ENCODE measurements around the gene NUBP2.
A peak's percentile ranks its signal among the peaks of the same experiment; 100 is the strongest.

NUBP2 gene, protein sequence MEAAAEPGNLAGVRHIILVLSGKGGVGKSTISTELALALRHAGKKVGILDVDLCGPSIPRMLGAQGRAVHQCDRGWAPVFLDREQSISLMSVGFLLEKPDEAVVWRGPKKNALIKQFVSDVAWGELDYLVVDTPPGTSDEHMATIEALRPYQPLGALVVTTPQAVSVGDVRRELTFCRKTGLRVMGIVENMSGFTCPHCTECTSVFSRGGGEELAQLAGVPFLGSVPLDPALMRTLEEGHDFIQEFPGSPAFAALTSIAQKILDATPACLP

DNA sequence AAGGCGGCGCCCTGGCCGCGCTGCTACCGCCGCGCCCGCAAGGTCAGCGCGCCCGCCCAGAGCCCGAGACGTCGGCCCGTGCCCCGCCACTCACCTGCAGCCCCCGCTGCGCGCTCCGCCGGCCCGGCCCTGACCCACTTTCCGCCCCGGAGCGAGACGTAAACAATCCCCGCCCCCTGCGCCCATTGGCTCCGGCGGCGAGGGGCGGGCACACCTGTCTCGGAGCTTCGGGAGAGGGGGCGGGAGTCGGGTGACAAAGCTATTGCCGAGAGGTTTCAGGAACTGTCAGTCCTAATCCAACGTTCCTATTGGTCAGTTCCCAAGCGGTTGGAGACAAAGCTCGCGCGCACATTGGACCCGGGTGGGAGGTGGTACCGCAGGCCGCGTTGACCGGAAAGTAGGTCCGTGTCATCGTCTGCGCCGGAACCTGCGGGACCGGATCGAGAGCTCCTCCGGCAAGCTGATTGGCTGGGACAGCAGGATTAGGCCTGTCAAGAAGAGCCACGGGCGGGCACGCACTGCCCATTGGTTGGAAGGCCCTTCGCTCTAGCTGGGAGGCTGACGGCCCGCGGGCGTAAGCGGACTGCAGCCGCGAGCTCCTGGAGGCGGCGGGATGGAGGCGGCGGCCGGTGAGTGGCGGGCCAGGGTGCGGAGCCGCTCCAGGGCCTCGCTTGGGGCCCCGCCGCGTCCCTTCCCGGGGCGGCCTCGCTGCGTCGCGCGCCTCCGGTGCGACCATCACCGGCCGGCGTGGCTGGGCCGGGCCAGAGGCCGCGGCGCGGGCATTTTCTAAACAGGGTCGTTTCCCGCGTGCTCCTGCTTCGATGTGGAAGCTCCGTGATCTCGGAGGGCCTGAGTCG is at the start of gene NUBP2, which contains the start of gene SPSB3:
TSS of gene NUBP2 (plus strand) at position 553 of the 857 bp plus-strand sequence. CDS start at position 614, 61 bp downstream.
TSS of gene SPSB3 (minus strand) at position 164 of the 857 bp plus-strand sequence. CDS start 1,088 bp downstream, outside the sequence.
- peak; percentile 99 for DNase-seq (ENCODE audit: low spot score)

DNA sequence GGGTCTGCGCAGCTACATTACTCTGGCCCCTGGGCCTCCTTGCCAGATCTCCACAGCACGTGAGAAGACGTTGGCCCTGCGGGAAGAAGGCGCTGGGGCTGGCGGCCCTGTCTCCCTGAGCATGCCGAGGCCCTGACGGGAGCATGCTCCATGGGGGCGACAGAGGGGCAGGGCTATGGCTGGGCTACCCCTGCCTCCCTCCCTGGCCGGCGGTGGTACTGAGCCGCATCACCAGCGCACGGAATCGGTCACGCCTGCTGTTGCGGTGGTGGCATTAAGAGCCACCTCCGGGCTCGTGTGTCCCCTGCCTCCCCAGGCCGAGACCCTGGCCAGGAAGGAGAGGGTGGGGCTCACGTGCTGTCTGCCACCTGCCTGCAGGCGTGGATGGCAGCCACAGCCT is 48.6 kb upstream of the NUBP2 start:
- DNase-seq (ENCODE audit: low spot score) = no peak

DNA sequence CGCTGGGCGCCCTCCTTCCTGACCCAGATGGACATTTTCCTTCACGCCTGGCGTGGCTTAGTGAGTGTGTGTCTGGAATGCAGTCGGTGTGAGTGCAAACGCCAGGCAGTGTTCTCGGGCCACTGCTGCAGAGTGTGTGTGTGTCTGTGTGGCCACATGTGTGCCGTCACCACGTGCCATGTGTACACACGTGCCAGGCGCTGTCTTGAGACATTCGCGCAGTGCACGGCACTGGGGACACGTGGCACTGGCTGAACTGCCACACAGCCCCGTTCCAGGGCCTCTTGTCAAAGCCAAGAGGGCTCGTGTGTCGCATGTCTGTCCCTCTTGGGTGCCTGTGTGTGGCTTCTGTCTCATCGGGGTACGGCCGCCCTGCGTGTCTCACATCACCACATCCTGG is 47.9 kb upstream of the NUBP2 start:
- no peak for DNase-seq (ENCODE audit: low spot score)

DNA sequence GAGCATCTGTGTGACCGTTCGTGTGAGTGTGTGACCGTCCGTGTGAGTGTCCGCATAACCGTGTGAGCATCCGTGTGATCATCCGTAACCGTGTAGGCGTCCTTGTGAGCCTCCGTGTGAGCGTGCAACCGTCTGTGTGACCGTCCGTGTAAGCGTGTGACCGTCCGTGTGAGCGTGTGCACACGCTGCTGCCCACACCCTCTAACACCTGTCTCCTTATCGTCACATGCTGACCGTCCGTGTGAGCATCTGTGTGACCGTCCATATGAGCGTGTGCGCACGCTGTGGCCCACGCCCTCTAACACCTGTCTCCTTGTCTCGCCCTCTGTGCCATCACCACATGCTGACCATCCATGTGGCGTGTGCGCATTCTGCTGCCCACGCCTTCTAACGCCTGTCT is 42.5 kb upstream of the NUBP2 start:
- no peak for DNase-seq (ENCODE audit: low spot score)

DNA sequence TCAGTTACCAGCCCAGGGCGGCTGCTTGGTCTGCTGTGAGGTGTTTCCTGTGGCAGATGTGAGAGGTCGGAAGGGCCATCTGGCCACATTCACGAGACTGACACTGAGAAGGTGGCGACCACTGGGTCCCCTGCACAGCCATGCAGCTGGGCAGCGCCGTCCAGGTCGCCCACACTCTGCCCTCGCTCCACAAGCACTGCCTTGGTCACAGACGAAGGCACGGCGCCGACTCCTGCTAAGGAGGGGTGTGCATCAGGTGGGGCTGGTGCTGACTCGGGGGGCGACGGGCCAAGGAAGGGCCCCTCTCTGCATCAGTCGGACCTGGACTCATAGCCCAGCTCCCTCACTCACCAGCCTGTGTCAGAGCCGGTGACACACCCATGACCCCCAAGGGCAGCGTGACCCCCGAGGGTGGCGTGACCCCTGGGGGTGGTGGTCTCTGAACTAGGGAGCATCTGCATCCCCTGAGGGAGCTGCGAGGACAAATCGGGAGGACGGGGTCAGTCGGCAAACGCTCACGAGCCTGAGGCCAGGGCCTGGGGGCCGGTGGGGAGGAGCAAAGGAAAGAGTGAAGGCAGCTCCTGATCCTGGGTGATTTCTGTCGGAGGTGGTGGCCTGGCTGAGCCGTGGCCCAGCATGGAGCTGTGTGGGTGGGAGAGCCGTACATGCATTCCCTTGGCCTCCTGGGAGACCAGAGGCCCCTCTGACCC is 41.8 kb upstream of the NUBP2 start:
- no peak for DNase-seq (ENCODE audit: low spot score)

DNA sequence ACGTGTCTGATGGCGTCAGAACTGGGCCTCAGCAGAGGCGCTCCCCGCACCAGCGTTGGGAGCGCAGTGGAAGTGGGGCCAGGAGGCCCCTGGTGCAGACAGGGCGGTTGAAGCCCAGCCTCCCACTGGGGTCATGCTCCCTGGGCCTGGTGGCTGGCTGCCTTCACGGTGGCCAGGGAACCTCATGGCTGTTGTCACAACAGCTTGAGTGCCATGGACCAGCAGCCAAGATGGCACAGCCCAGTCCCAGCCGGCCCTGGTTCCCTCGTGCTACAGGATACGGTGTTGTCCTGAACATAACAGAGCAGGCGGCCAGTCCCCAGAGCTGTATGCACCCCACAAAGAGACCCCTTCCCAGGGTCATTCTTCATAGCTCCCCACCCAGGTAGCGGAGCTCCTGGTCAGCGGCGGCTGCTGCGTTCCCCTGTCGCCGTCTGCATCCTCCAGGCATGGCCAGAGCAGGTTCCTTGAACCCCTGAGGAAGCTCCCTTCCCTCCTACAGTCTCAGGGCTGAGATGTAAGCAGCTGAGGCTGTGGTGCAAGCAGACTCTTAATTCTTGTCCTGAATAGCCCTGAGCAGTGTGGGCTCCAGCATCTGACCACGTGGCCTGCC is 41.1 kb upstream of the NUBP2 start:
- no peak for DNase-seq (ENCODE audit: low spot score)

DNA sequence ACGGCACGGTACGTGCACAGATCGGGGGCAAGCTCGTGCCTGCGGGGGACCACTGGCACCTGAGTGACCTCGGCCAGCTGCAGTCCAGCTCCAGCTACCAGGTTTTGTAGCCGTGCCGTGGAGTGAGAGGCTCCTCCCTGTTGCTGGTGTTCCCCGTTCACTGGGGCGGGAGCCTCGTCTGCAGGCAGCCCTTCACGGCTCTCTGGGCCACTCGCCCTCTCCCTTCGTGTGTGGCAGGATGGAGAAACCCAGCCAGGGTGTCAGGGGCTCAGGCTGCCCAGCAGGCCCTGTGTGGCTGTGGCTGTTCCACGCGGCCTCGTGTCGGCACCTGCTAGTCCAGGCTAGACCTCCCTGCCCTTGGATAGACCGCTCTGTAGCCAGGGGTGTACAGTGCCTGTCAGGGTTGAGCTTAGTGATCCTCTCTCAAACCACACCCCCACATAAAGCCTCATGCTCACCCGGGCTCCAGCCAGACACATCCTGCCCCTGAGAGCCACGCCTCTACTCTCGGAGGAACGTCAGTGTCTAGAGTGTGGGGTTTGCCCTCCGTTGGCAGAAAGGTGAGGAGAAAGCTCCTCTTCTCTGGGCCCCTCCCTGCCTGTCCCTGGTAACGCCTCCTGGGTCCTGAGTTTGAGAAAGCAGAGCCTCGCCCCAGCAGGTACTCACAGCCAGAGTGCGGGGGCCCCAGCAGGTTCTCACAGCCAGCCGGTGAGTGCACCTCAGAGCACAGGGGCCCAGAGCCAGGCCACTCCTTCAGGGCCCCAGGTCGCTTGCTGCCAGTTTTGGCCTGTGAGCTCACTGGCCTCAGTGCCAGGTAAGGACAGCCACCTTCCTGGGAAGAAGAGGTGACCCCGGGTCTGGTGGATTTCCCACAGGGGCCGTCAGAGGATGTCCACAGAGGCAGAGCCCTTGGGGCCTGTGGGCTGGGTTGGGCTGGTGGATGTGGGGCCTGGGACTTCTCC is 39.1 kb upstream of the NUBP2 start:
- DNase-seq (ENCODE audit: low spot score) = no peak

DNA sequence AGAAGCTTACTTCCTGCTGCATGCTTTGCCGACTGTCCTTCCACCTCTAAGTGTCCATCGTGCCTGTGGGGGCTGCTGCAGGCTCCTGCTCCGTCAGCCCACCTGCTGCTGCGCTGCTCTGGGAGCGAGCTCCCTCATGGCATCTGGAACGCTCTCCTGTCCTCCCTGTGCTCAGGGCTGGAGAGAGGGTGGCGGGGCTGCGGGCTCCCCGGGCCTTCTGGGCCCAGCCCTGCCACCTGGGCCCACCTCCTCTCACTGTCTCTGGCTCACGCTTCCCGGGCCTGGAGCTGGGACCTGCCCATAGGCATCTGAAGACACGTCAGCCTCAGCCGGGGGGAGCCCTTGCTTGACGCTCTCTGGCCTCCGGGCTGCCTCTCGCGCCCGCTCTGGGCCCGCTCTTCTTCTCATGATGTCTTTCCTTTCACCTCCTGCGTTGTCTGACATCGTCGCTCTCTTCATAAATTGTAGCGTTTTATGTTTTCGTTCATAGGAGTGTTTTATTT is 38.4 kb upstream of the NUBP2 start:
- DNase-seq (ENCODE audit: low spot score) = no peak

DNA sequence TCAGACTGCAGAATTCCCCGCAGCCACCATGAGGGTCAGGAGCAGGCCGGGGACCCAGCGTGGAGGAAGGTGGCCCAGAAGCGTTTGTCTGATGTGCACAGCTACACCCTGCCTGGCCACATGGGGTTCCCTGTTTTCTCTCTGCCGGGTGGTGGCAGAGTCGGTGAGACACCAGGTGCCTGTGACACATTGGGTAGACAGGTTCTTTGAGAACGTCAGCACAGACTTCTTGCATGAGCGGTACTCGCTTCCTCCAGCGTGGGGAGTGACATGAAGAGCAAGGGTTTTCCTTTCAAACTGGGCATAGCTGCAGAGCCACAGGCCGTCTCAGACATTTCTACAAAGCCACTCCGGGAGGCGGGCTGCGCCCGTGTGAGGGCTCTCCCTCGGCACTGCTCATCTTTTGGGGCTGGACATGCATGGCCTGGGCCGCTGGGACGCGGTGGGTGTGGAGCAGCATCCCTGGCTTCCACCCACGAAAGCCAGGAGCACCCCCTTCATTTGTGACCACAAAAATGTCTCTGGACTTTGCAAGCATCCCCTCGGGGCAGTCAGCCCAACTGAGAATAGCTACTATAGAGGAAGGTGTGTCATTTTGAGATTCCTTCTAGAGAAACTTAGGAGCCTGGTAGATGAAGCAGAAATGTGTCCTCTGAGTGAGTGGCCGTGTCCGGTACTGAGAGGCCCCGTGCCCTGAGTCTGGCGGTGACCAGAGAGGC is 37.4 kb upstream of the NUBP2 start:
- peak; percentile 72 for DNase-seq (ENCODE audit: low spot score)

DNA sequence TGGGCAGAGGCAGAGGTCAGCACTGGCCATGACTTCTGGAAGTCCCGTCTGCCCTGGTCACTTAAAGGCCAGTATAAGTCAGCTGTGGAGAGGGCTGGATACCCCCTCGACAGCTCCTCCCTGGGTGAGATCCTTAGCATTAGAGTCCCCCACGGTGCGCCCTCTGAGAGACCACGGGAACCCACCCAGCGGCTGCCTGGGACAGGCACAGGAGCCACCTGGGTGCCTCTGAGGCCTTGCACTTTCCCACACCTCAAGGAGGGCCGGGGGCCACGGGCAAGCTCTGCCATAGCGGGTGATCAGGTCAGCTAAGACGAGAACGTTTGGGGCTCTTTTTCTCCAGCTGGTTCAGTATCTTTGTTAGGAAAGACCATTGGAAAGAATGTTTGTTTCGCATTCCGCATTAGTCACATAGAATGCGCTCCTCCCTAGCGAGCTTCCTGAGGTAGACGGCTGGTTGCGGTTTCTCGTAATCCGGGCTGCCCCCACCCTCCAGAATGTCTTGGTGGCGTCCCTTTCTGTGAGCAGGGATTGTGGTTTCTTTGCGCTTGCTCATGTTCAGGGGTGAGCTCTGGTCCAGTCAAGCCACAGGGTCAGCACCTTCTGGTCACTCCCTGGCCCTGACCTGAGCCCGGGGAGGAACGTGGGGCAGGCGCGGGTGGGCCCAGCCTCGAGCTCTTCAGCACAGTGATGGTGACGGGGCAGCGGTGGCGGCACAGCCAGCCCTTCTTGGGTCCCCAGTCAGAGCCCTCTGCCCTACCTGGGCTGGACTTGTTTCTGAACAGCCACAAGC is 36.7 kb upstream of the NUBP2 start:
- DNase-seq (ENCODE audit: low spot score) = no peak

DNA sequence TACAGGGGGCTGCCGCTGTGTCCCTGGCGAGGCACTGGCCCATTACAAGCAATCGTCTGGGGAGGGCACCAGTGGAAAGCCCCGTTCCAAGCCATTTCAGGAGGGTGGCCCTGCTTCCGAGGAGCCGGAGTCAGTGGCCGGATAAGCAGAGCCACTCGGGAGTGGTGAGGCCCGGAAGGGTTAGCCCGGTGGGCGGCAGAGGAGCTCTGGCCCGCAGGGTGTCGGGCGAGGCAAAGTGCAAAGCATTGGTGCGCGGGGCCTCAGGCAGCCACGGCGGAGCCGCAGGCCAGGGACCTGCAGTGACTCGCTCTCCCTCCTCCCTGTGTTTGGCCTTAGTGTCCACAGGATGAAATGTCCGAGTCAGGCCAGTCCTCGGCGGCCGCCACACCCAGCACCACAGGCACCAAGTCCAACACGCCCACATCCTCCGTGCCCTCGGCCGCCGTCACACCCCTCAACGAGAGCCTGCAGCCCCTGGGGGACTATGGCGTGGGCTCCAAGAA is 36.0 kb upstream of the NUBP2 start:
- no peak for DNase-seq (ENCODE audit: low spot score)

DNA sequence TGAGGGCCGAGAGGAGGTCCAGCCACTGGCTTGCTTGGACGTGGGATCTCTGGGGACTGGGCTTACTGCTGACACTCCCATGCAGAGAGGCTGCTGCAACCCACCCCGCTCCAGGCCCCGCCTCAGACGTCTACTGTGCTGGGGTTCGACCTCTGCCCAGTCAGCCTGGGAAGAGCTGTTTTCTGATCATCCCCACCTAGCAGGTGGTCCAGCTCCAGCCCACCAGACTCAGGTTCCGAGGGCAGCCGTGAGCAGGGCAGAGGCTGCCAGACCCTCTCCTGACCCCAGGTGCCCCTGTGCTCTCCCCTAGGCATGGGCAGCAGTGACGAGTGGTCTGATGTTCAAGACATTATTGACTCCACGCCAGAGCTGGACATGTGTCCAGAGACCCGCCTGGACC is 34.8 kb upstream of the NUBP2 start:
- DNase-seq (ENCODE audit: low spot score) = no peak

DNA sequence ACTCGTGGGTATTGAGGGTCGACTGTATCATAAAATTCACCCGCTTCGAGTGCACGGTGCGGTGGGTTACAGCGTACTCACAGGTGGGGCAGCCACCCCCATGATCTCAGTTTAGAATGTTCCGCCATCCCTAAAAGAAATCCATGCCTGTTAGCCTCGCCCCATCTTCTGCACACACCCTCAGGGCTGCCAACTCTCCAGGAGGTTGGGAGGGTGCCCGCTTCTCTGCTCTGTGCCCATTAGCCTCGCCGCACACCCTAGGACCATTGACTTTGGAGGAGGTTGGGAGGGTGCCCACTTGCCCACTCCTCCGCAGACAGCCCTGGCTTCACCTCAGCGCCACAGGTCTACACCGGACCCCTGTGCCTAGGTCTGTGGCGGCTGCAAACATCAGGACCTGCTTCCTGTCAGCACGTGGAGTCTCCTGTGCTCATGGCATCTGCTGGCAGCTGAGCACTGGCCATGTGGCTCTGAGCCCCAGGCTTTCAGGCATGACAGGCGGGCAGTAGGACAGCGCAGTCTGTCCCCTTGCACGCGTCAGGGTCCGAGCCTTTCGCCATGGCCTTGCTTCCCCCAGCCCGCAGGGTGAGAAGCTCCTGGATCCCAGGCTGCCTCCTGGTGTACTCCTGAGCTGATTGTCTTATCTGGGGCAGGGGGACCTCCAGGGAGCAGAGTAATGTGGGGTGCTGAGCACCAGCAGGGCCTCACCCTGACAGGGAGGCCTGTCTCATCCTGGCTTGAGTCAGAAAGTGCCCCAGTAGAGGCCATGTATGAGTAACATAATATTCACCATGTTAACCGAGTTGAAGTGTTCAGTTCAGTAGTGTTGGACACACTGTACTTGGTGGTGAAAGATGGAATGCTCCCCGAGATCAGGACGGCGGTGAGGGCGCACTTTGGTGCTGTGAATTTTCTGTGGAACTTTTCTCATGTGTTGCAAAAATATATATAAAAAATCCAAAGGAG is 33.3 kb upstream of the NUBP2 start:
- no peak for DNase-seq (ENCODE audit: low spot score)

DNA sequence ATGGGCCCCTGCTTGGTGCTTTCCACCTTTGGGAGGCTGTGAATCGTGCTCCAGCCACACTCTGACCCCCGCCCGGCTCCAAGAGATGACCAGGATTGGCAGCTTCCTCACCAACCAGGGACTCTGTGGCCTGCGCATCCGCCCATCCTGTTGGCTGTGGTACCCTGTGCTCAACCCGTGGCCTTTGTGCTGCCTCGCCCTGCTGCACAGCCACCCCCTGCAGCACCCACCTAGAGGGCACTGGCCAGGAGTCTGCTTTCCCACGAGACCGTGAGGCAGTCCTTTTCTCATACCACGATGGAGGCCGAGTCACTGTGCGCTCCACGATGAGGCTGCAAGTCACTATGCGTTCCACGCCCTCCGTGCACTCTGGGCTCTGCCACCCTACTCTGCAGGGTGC is 30.8 kb upstream of the NUBP2 start:
- DNase-seq (ENCODE audit: low spot score) = no peak

DNA sequence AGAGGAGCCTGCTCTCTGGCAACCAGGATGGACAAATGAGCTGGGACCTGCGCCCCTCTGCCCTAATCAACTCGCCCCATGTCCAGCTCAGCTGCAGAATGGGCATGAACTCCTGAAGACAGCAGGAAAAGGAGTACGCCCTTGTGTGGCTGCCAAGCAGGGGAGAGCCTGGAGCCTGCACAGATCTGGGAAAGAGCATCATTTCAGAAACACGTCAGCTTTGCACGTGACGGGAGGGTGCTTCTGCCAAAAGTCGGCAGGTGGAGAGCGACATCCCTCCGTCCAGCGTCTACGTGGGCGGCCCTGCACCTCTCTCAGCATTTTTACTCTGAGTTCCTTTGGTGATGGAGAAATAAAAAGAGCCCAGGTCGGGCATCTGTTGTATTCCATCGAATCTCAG is 29.9 kb upstream of the NUBP2 start:
- no peak for DNase-seq (ENCODE audit: low spot score)

DNA sequence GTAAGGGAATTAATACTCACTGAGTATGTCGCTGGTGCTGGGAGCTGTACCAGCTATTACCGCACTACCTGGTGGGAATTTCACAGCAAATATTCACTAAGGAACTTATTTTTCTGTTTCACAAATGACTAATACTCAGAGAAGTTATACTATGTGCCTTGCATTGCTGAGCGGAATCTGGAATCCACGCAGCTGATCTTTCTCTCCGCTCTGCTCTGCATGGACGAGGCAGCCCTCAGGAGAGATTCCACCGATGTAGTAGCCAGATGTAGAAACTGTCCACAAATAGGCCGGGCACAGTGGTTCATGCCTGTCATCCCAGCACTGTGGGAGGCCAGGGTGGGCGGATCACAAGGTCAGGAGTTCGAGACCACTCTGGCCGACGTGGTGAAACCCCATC is 28.6 kb upstream of the NUBP2 start:
- DNase-seq (ENCODE audit: low spot score) = no peak

DNA sequence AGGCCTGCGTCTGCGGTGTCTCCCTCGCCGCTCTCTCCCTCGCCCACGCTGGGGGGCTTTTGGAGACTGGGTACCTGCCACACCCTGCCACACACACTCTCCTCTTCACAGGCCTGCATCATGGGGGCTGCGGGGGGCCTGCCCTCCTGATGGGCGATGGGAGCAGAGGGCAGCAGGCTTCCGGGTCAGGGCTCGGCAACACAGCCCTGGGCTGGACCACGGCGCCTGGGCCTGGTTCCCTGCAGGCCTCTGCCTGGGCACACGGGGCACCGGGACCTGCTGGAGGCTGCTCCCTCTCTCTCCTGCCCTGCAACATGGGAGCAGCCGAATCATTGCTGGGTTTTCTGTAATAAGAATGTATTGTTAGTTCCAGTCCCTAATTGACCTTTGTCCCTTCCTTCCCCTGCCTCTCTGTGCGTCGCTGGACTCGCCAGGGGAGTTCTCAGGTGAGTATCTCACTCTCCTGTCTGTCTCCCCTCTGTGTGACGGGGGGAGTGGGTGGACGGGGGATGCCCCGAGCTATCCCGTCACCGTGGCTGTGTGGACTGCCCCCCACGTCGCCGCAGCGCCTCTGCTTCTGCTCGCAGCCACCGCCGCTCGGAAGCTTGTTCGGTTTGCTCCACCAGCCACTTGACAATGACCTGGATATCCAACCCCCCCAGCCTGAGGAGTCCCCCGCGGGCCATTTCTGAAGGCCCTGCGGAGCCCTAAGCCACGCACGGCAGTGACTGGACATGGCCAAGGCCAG is 24.9 kb upstream of the NUBP2 start:
- no peak for DNase-seq (ENCODE audit: low spot score)

Measured in GM03348 (cell line).